ENCODE measurements around the gene CORO6.

- TF ChIP-seq EZH2 (IDR thresholded peaks at IDR 0.05; ENCODE audit: insufficient read depth, poor library complexity, severe bottlenecking) (no peak), EZH2phosphoT487 (IDR thresholded peaks at IDR 0.05; ENCODE audit: insufficient read depth, low read depth) (no peak)
Measured at GRCh38 chr17:29595107-29595942, 27.4 kb downstream of the CORO6 start.

Data from GM23248 (cell line).